Ureter (tissue), 1 donor: ENCODE measurements around the gene B3GNT5. TPM values are rescaled to one million over a fixed set of nuclear protein-coding genes. Genes with fewer than 3 reads are reported as not detected.
A peak's percentile ranks its signal among the peaks of the same experiment; 100 is the strongest.
"Not testable (repeated sequence)": the region's sequence is repeated elsewhere in the genome, so short reads cannot be mapped to it uniquely, and the experiment has no call there.

ENCODE experiments used
- DNase-seq: peaks from one replicate; pipeline ENCODE4 v3.0.0-alpha.2; 2020; ENCODE audit warnings: low spot score
- total RNA-seq: library from RNA; stranded (reverse); gene quantifications from one replicate; pipeline ENCODE4 v1.2.4, GENCODE V29; 2023
- donor health status: DM: yes; HTN: yes; CAD: no.

B3GNT5 gene
- total RNA-seq: 20.3 TPM

DNA sequence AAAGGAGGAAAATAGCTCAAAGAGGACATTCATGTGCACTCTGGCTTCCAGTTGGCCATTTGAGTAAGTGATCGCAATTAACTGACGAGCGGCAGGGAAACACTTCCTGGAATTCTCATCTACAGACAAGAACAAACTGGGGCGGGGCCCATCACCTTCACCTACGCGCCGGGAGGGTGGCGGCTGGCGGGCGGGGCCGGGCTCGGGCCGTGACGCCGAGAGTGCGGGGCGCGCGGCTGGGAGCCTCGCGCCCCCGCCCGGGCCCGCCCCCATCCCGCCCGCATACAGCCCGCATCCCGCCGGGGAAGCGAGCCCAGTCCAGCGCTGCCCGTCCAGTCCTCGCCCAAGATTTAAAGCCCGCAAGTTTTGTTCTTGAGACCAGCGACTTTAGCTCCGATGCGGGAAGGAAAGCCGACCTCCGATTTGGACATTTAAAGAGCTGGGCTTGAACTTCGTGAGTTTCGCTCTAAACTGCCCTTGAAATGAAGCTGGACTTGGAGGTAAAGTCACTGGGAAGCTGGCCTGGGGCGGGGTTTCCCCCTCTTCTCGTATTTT, at the start of gene B3GNT5:
TSS of gene B3GNT5 (plus strand) at position 281 of the 555 bp plus-strand sequence. CDS start 16,546 bp downstream, outside the sequence.
- DNase-seq: peak; percentile 67

- DNase-seq: no peak
Observed at GRCh38 chr3:183203670-183204069, 49.4 kb upstream of the B3GNT5 start.

DNA sequence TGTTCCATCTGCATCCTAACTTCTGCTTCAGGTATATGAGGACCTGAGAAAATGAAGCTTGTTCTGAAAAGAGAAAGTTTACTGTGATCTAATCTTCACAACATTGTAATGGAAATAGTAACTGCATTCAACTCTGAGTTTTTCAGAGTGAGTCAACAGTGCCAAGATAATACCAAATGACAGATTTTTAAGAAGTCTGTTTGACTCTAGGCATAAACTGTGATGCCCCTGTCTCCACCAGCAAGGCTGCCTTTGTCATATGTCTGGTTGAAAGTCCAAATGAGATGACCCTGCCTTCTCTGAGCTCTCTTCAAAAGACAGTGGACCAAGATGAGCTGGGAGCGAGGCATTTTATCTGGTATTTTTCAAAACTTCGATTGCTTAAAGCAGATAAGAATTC, 44.8 kb upstream of the B3GNT5 start:
- DNase-seq: no peak

DNA sequence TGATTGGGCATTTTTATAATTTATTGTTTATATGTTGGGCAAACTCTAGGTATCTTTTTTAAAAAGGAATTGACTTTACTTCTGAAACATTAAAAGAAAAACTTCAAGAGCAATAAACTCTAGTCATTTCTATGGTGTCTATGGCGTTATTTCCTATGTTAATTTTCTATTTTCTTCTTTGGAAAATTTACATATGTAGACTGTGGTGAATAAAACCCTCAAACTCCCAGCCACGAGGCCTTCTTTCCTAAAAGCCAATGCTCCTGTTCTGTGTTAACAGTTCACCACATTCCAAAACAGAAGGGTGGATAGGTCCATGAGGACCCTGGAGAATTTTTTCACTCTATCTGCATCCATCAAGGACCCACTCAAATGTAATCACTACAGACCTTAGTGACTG, 44.3 kb upstream of the B3GNT5 start:
- no peak for DNase-seq

DNA sequence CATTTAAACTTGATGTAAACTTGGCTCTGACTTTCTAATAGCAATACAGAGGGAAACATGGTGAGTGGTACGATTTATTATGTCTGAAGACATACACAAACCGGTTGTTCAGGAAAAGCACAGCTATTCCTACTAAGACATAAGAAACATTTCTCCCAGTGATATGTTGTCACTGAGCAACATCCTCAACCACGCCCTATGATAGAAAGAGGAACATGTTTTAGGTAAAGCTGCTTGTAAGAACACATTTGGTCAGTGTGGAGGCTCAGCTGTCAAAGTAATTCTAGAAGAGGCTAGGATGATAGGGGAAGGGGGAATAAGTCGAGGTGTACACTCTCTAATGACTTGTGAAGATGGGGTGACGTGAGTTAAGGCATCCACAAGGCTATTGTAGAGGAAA, 42.7 kb upstream of the B3GNT5 start:
- no peak for DNase-seq

GRCh38 chr3:183210862-183211341, 42.2 kb upstream of the B3GNT5 start:
- DNase-seq: peak; percentile 60

DNA sequence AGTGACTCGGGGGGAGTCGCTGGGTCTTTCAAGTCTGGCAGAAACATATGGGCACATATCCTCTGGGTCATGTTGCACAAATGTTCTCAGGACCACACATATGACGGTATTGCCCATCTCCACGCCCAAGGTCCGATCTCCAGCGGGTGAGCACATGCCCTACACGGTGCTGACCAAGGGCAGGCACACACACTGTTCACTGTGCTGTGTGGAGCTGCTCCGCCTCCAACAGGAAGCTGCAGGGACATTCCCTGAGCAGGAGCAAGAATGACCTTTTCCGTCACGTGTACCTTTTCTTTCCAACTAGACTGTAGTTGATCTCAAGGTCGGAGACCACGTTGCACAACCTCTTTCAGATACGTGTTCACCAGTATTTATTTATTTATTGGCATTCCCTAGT, 41.7 kb upstream of the B3GNT5 start:
- no peak for DNase-seq

DNA sequence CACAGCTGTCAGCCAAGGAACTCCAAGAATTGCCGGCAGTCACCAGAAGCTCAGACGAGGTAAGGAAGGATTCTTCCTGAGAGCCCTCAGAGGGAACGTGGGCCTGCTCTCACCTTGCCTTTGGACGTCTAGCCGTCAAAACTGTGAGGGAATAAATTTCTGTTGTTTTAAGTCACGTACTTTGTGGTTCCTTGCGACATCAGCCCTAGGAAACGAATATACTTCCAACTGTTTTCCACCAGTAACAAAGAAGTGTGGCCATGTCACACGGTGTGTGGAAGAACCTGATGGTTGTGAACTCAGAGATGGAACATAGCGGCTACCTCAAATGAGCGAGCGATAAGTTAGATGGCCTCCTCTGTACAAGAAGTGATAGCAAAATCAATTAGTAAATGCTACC, 41.0 kb upstream of the B3GNT5 start:
- DNase-seq: no peak

DNA sequence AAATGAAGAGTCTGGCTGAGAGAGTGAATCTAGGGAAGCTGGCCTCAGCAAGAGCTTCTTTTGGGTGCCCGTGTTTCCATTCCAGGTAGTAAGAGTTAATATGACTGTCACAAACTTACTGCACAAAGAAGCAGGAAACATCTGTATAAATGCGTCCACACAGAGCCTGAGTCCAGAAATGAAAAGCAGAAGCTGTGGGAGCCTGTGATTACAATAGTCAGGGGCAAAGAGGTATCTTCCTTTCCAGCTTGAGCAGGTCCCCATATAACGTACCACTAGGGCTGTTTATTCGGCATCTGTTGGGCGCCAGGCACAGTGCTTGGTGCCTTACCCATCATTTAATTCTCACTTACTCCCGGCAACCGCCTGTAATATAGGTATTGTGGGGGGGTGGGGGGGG, 40.5 kb upstream of the B3GNT5 start:
- DNase-seq: no peak

GRCh38 chr3:183213415-183214276, 39.4 kb upstream of the B3GNT5 start:
- DNase-seq: no peak

DNA sequence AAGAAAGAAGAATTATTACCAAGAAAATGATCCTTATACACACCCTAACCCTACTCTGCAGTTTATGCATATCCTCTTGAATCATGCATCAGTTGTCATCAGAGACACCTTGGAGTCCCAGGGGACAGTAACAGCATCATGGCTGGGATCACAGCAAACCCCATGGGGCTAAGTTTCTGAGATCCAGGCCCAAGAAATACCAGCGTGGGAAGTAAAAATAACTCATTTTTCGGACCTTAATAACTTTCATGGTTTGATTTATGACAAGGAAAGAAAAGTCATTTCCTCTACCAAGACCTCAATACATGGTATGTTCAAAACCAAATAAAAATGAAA, 38.8 kb upstream of the B3GNT5 start:
- DNase-seq: no peak

DNA sequence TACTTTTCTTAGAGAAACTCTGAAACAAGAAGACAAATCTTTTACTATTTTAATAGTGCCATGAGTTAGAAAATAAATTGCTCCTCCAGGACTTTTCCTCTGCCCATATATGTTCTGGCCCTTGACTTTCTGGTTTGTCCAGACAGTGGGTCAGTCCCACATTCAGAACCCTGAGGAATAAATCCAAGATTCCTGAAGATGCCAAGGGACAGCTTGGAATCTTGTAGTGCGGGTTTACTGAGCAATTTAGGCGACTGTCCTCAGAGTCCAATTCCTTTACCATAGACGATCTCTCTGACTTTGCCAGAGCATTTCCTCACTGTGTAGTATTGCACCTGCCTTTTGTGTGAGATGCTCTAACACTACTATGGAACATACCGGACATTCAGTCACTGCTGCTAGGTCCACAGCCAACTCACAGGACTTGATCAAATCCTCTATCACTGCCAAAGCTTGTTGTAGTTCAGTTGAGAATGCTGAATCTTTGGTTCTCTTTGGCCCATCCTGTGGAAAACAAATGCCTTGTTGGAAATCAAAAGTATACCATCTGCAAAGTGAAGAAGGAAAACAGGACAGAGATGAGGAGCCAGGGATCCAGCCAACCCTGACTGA, 37.4 kb upstream of the B3GNT5 start:
- no peak for DNase-seq

GRCh38 chr3:183217548-183218332, 35.3 kb upstream of the B3GNT5 start:
- DNase-seq: no peak

DNA sequence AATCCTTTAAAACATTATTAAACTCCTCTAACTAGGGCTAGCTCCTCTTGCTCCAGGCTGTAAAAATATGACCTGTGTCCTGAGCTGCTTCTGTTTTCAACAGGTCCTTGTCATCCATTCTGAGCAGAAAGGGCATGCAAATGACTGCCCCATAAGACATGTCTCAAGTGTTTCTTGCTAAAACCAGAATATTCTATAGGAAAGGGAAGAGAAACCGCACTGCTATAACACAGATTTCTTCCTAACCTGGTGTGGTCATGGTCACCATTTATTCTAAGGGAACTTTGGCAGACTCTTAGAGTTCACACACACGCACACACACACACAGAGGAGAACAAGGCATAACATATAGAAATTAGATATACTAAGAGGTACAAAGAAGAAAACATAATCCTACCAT, 34.2 kb upstream of the B3GNT5 start:
- DNase-seq: no peak

- DNase-seq: no peak
Observed at GRCh38 chr3:183220828-183221227, 32.2 kb upstream of the B3GNT5 start.

GRCh38 chr3:183222631-183223235, 30.3 kb upstream of the B3GNT5 start:
- no peak for DNase-seq

GRCh38 chr3:183224180-183224970, 28.7 kb upstream of the B3GNT5 start:
- no peak for DNase-seq

- no peak for DNase-seq
Observed at GRCh38 chr3:183226333-183226890, 26.6 kb upstream of the B3GNT5 start.

- no peak for DNase-seq
Observed at GRCh38 chr3:183227586-183227985, 25.5 kb upstream of the B3GNT5 start.

- DNase-seq: no peak
Observed at GRCh38 chr3:183229178-183229577, 23.9 kb upstream of the B3GNT5 start.

DNA sequence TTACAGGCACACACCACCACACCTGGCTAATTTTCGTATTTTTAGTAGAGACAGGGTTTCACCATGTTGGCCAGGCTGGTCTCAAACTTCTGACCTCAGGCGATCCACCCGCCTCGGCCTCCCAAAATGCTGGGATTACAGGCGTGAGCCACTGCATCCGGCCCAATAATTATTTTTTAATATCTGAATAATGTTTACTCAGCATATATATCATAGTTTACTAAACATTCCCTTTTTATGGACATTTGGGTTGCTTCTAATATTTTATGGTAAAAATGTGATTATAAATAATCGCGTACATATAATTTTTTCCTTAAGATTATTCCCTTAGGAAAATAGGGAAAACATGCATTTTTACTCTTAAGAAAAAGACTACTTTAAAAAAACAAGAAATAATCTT, 22.8 kb upstream of the B3GNT5 start:
- DNase-seq: not testable (repeated sequence)
